Fibroblast of skin of right quadriceps (primary cell): Measurements from ENCODE around the gene B3GAT3.
A peak's percentile ranks its signal among the peaks of the same experiment; 100 is the strongest.
"Not testable (repeated sequence)": the region's sequence is repeated elsewhere in the genome, so short reads cannot be mapped to it uniquely, and the experiment has no call there.

ENCODE experiments used
- DNase-seq: peaks from one replicate; pipeline ENCODE4 v3.0.0-alpha.2; 2013

The B3GAT3 gene

GRCh38 chr11:62602141-62603071, 19.4 kb downstream of the B3GAT3 start:
- DNase-seq: peak; percentile 69

DNA sequence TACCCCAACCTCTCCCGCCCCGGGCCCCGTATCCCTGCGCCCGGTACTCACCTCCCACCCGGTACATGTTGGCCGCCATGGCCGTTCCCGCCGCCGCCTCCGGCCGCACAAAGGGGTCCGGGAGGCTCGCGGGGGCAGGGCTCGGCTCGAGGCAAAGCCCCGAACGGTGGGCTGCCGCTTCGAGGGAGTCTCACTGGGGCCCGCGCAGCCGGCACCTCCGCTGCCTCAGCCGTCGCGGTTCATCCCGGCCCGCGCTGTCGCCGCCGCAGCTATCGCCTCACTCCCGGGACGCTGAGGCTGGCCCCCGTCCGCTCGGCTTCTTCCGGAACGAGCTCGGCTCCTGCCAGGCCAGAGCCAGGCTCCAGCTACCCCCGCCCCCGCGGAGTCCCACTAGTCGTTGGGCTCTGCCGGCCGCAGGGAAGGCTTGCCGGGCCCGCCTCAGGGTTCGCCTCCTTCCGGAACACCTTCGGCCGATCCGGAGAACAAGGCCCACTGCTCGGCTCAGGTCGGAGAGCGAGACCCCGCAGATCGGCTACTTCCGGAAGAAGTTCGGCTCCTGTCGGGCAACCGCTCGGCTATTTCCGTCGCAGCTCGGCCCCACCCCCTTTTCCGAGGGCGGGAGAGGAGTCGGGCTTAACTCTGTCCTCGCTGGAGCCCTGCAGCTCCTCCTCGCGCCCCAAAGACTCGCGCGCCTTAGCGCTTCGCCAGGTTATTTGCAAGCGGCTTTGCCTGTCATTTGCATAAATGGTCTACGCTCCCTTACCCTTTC, 20.2 kb downstream of the B3GAT3 start, which contains the start of gene MTA2:
Gene MTA2, minus strand, starts transcription at position 494 of the 769 bp plus-strand sequence. Its CDS starts 415 bp downstream, at position 79.
- peak; percentile 97 for DNase-seq

DNA sequence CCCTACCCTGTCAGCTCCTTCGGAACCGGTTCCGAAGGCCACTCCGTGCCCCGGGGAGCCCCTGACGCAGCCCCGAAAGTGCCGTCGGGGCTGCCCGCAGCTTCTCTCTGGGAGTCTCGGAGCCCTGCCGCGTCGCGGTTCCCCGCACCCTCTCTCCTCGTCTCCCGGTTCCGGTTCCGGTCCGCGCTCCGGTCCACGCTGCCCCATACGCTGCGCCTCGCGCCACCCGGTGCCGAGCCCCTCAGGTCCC, 20.7 kb downstream of the B3GAT3 start:
- DNase-seq: peak; percentile 32

GRCh38 chr11:62600367-62601121, 21.2 kb downstream of the B3GAT3 start:
- no peak for DNase-seq

- no peak for DNase-seq
These were observed 21.9 kb downstream of the B3GAT3 start for GRCh38 chr11:62599901-62600300.

DNA sequence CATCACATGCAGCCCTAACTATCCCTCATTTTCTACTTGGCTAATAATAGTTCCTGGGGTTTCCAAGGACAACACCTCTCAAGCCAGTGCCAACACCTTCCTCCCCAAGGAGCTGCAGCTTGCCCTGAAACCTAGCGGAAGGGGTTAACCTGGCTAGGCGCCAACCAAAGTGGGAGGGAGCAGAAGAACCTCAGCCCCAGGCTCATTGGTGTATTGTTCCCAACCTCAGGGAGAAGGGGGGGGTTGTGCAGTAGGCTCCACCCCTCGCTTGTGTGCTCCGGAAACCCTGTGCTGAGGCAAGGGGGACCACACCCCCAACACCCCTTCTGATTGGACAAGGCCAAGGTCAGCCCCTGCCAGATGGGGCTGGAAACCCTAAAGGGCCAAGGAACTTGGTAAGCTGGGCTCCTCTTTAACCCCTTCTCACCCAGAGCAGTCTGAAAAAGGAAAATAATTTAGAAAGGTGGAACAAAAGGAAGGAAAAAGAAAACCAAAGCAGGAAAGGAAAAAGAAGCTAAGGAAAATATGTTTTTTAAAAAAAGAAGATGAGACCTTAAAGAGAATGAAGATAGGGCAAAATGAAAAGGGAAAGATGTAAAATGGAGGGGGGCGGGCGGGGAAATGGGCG, 22.6 kb downstream of the B3GAT3 start:
- peak; percentile 98 for DNase-seq

DNA sequence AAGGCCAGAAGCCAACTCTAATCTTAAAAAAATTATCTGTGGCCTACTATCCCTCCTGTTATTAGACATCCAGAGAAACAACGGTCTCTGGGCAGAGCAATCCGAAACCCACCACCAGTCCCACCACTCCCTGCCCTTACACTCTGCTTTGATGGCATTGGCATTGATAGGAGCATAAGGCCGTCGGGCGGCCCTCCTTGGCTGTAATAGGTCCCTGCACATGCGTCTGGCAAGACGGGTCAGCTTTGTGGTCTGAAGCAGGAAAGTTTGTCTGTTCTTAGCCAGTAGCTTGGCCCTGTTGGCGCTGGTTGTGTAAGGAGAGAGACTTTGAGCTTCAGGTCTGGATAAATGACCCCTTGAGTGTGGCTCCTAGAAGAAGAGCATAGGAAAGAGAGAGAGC, 26.7 kb downstream of the B3GAT3 start:
- DNase-seq: no peak

GRCh38 chr11:62593434-62594044, 28.2 kb downstream of the B3GAT3 start:
- DNase-seq: peak; percentile 68

DNA sequence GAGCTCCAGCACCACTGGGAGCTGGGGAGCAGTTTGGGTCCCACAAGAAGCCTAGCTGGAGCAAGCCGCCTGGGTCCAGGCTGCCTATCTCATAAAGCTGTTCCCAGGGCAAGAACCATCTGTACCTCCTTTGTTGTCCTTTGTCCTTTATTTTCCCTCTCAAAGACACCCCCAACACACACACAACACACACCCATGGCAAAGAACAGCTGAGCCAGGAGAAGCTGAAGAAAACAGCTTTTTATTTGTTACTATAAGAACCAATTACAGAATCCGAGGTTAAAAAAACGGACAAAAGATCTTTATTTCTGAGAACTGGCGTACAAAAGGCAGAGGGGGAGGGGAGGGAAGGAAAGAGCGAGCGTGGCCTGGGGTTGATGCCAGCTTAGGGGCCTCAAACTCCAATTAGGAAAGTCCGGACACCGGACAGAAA, 28.8 kb downstream of the B3GAT3 start:
- no peak for DNase-seq

- DNase-seq: no peak
These were observed 29.5 kb downstream of the B3GAT3 start for GRCh38 chr11:62592146-62592815.

DNA sequence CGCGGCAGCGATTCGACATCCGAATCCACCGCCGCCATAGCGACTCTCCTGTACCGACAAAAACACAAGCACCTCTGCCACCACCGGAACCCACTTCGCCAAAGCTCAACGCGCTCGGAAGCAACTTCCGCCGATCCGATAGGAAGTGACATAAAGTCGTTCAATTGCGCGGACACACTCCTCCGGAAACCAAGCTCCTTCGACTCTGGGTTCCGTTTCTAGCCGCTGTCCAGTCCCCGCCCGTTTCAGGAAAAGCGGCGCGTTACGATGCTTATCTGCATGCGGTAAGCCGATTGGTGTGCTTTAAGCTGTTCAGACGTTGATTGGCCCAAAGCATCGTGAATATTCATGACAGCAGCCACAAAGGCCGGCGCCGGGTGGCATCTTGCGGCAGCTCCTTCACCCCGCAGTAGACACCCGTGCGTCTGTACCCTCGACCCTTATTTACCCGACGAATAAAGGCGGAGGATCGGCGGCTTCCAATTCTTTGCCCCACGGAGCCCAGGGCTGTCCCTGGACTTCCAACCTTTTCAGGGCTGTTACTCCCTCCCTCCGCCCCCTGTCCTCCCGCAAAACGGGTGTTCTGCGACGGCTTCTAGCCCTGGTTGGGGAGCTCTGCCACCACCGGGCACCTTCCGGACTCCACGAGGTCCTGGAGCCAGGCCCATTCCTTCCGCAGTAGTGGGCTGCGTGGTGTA, 30.2 kb downstream of the B3GAT3 start, which contains the start of gene TUT1:
Gene TUT1, minus strand, starts transcription at position 76 of the 698 bp plus-strand sequence. Its CDS starts 38 bp downstream, at position 38.
- peak; percentile 99 for DNase-seq

GRCh38 chr11:62588966-62589637, 32.7 kb downstream of the B3GAT3 start:
- no peak for DNase-seq

DNA sequence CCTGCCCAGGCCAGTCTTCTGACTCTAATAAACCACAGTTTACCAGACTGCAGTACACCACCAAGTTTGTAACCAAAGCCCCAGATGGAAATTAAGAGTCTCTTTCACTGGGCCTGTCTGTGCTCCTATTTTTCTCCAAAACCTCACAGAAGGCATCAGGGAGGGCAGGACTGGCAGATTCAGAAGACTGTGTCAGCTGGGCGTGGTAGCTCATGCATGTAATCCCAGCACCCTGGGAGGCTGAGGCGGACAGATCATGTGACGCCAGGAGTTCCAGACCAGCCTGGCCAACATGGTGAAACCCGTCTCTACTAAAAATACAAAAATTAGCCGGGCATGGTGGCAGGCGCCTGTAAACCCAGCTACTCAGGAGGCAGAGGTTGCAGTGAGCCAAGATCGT, 36.4 kb downstream of the B3GAT3 start:
- not testable (repeated sequence) for DNase-seq

DNA sequence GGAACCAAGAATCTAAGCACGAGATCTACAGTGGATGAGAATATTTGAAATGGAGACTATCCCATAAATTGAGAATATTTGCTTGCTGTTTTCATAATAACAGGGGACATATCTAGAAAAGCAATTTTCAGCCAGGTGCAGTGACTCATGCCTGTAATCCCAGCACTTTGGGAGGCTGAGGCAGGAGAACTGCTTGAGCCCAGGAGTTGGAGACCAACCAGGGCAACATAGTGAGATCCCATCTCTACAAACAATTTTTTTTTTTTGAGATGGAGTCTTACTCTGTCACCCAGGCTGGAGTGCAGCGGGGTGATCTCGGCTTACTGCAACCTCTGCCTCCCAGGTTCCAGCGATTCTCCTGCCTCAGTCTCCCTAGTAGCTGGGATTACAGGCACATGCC, 40.1 kb downstream of the B3GAT3 start:
- DNase-seq: not testable (repeated sequence)

GRCh38 chr11:62580959-62581715, 40.6 kb downstream of the B3GAT3 start:
- no peak for DNase-seq

- DNase-seq: no peak
These were observed 42.5 kb downstream of the B3GAT3 start for GRCh38 chr11:62579252-62579651.

DNA sequence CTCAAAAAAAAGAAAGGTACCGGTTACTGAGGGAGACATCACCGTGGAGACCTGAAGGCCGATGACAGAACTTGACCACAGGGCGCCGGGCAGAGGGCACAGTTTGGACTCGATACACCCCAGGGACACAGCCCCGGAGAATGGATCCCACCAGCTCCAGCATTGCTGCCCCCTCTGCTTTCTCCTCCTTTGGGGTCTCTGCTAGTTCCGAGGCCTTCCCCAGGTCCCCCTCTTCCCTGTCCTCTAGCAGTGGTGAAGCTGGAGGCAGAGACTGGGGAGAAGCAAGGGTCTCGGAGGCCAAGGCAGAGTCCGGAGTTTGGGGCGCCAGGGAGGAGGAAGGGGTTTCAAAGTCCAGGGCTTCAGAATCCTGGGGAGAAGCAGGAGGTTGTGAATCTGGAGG, 43.2 kb downstream of the B3GAT3 start:
- no peak for DNase-seq

GRCh38 chr11:62577046-62577714, 44.6 kb downstream of the B3GAT3 start:
- DNase-seq: no peak

- no peak for DNase-seq
These were observed 45.9 kb downstream of the B3GAT3 start for GRCh38 chr11:62575837-62576236.
